HepG2 (cell line): ENCODE data around the gene BMF. TPM values are rescaled to one million over a fixed set of nuclear protein-coding genes. Genes with fewer than 3 reads are reported as not detected.

Source experiments
- BRCA1 ChIP-seq: sonication (generic); formaldehyde crosslinking; IDR thresholded peaks from 2 replicates; pipeline ENCODE4 v1.4.0; 2020; ENCODE audit warnings: missing genetic modification reagents
- GATAD1 ChIP-seq: IDR thresholded peaks from 2 replicates; pipeline ENCODE4 v1.6.1; 2016; ENCODE audit warnings: missing genetic modification reagents, missing compliant biosample characterization
- HDAC2 ChIP-seq: sonication (generic); formaldehyde crosslinking; IDR thresholded peaks from 2 replicates; pipeline ENCODE4 v1.4.0; 2020; ENCODE audit warnings: missing genetic modification reagents
- RBFOX2 ChIP-seq: fragments of 200-400 bp; formaldehyde crosslinking; IDR thresholded peaks from 2 replicates; pipeline ENCODE4 v1.6.1; 2017; ENCODE audit warnings: low read depth, mild to moderate bottlenecking, low read length
- SMAD1 ChIP-seq: sonication (generic); formaldehyde crosslinking; IDR thresholded peaks from 2 replicates; pipeline ENCODE4 v1.4.0; 2020; ENCODE audit warnings: missing genetic modification reagents, low read depth, mild to moderate bottlenecking, borderline replicate concordance
- SP4 ChIP-seq: sonication (generic); formaldehyde crosslinking; IDR thresholded peaks from 2 replicates; pipeline ENCODE4 v1.8.1; 2023; ENCODE audit warnings: mild to moderate bottlenecking, missing genetic modification reagents
- ZBTB7A ChIP-seq: sonication (generic); formaldehyde crosslinking; IDR thresholded peaks from 2 replicates; pipeline ENCODE4 v1.8.0; 2022; ENCODE audit warnings: mild to moderate bottlenecking, missing genetic modification reagents
- ZNF224 ChIP-seq: sonication (generic); formaldehyde crosslinking; IDR thresholded peaks from 2 replicates; pipeline ENCODE4 v1.5.0; 2020; ENCODE audit warnings: mild to moderate bottlenecking, missing genetic modification reagents
- ZNF230 ChIP-seq: sonication (generic); formaldehyde crosslinking; IDR thresholded peaks from 2 replicates; pipeline ENCODE4 v1.4.0; 2020; ENCODE audit warnings: mild to moderate bottlenecking, missing genetic modification reagents
- polyA plus RNA-seq, 8 experiments: library from polyadenylated mRNA; depleted of rRNA in 3 of 8; stranded (reverse) in 7 of 8; unstranded in 1 of 8; fragments of >200 nt; fragmentation: Illumina TruSeq in 4 of 8; extraction: Trizol in 4 of 8; gene quantifications; 2 replicates each; pipeline versions ENCODE4 v1.2.1 to v1.2.3, GENCODE V29; 2011 to 2016; ENCODE audit warnings: low read depth in 4 of 8, missing spikeins in 1 of 8, mixed read lengths in 1 of 8; ENCODE audit not compliant: insufficient read depth in 1 of 8
- total RNA-seq, 5 experiments: library from RNA; depleted of rRNA; stranded (reverse); fragments of >200 nt; fragmentation: Illumina TruSeq; extraction: Trizol; gene quantifications; 2 replicates each; pipeline ENCODE4 v1.2.3, GENCODE V29; 2016; ENCODE audit warnings: low read depth in 1 of 5
- TF ChIP-seq, protein P1 (sequence below): sonication (generic); formaldehyde crosslinking; IDR thresholded peaks from 2 replicates; pipeline ENCODE4 v1.4.0; 2020; ENCODE audit warnings: missing genetic modification reagents
- TF ChIP-seq, protein P2 (sequence below): IDR thresholded peaks from 2 replicates; pipeline ENCODE4 v1.6.1; 2018; ENCODE audit warnings: missing genetic modification reagents, mild to moderate bottlenecking, missing compliant biosample characterization
- TF ChIP-seq, protein P3 (sequence below): sonication (generic); formaldehyde crosslinking; IDR thresholded peaks from 2 replicates; pipeline ENCODE4 v1.8.1; 2022; ENCODE audit warnings: mild to moderate bottlenecking, missing genetic modification reagents
- TF ChIP-seq, protein P4 (sequence below): sonication (generic); formaldehyde crosslinking; IDR thresholded peaks from 2 replicates; pipeline ENCODE4 v1.8.1; 2023; ENCODE audit warnings: mild to moderate bottlenecking, moderate library complexity, missing genetic modification reagents
- TF ChIP-seq, protein P5 (sequence below): sonication (generic); formaldehyde crosslinking; IDR thresholded peaks from 2 replicates; pipeline ENCODE4 v1.5.0; 2020; ENCODE audit warnings: mild to moderate bottlenecking, missing genetic modification reagents, borderline replicate concordance

BMF gene
- total and polyA plus RNA-seq, 2 of the 13 experiments (the other 11 are each of a cell fraction or from before 2014, with no cell fraction given), result 8.7 to 15.9 TPM

DNA sequence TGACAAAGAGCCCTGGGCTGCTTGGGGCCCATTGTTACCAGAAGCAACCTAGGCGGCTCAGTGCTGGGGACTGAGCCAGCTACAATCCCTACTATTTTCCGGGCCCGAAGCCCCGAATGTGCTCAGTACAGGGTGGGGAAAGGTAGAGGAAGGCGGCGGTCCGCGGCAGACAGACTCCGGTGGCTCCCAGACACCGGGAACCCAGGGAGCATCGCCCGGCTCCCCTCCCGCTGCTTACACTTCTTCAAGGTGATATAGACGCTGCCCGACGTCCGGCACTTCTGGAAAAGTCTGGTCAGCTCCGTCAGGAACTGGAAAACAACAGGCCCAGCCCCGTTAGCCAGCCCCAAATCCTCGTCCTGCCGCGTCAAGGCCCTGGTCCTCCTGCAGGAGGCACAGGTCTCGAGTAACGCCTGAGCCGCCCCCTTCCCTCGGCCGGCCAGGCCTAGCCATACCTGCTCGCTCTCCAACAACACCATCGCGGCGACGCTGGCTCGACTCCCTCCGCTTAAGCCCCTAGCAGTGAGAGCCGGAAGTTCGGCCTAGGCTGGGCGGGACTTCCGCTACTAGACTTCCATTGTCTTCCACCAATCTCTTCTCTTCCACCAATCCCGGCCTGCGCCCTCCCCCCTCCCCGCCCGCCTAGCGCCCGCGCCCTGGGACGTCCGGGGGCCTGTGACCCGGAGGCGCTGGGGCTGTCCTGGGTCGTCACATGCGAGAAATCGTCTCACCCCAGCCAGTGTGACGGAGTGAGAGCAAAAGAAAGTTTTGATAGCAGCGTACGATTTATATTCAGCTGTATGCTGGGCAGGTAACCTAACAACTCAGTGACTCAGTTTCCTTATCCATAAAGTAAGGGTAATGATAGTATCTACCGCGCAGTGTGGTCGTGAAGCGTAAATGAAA is 69.8 kb downstream of the BMF start, which contains the start of gene SRP14 (continued):
- TF ChIP-seq, protein P1, sequence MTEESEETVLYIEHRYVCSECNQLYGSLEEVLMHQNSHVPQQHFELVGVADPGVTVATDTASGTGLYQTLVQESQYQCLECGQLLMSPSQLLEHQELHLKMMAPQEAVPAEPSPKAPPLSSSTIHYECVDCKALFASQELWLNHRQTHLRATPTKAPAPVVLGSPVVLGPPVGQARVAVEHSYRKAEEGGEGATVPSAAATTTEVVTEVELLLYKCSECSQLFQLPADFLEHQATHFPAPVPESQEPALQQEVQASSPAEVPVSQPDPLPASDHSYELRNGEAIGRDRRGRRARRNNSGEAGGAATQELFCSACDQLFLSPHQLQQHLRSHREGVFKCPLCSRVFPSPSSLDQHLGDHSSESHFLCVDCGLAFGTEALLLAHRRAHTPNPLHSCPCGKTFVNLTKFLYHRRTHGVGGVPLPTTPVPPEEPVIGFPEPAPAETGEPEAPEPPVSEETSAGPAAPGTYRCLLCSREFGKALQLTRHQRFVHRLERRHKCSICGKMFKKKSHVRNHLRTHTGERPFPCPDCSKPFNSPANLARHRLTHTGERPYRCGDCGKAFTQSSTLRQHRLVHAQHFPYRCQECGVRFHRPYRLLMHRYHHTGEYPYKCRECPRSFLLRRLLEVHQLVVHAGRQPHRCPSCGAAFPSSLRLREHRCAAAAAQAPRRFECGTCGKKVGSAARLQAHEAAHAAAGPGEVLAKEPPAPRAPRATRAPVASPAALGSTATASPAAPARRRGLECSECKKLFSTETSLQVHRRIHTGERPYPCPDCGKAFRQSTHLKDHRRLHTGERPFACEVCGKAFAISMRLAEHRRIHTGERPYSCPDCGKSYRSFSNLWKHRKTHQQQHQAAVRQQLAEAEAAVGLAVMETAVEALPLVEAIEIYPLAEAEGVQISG, result peak; percentile 70
- TF ChIP-seq GATAD1 (CRISPR knock-in tag) (peak; percentile 92), HDAC2 (CRISPR knock-in tag) (peak; percentile 37; the same call in 1 of the 2 replicates), SP4 (0 out of 2 replicates have a peak, but pooled peaks have one; percentile 14), ZNF224 (0 out of 2 replicates have a peak, but pooled peaks have one; percentile 46), ZNF230 (CRISPR knock-in tag) (0 out of 2 replicates have a peak, but pooled peaks have one; percentile 60), BRCA1 (CRISPR knock-in tag) (no peak), SMAD1 (CRISPR knock-in tag) (peak; percentile 62; the same call in 1 of the 2 replicates), RBFOX2 (peak; percentile 92), ZBTB7A (CRISPR knock-in tag) (peak; percentile 53; the same call in 1 of the 2 replicates)
- TF ChIP-seq, protein P2, sequence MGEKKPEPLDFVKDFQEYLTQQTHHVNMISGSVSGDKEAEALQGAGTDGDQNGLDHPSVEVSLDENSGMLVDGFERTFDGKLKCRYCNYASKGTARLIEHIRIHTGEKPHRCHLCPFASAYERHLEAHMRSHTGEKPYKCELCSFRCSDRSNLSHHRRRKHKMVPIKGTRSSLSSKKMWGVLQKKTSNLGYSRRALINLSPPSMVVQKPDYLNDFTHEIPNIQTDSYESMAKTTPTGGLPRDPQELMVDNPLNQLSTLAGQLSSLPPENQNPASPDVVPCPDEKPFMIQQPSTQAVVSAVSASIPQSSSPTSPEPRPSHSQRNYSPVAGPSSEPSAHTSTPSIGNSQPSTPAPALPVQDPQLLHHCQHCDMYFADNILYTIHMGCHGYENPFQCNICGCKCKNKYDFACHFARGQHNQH, result peak; percentile 43; the same call in 1 of the 2 replicates
- TF ChIP-seq, protein P3, sequence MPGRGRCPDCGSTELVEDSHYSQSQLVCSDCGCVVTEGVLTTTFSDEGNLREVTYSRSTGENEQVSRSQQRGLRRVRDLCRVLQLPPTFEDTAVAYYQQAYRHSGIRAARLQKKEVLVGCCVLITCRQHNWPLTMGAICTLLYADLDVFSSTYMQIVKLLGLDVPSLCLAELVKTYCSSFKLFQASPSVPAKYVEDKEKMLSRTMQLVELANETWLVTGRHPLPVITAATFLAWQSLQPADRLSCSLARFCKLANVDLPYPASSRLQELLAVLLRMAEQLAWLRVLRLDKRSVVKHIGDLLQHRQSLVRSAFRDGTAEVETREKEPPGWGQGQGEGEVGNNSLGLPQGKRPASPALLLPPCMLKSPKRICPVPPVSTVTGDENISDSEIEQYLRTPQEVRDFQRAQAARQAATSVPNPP (CRISPR knock-in tag), result peak; percentile 44; the same call in 1 of the 2 replicates
- TF ChIP-seq, protein P4, sequence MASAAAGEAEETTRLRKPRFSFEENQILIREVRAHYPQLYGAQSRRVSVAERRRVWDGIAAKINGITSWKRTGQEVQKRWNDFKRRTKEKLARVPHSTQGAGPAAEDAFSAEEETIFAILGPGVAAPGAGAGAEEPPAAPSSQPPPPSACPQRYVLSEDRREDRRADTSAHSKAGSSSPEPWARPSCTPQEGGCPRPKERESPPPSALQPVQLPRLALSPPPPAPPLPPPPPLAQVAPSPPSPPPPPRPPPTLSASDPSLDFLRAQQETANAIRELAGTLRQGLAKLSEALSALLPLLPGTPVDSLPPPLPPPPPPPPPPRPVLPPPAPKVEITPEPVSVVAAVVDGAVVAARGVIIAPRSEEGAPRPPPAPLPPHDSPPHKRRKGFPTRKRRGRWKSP (CRISPR knock-in tag), result peak; percentile 50; the same call in 1 of the 2 replicates
- TF ChIP-seq, protein P5, sequence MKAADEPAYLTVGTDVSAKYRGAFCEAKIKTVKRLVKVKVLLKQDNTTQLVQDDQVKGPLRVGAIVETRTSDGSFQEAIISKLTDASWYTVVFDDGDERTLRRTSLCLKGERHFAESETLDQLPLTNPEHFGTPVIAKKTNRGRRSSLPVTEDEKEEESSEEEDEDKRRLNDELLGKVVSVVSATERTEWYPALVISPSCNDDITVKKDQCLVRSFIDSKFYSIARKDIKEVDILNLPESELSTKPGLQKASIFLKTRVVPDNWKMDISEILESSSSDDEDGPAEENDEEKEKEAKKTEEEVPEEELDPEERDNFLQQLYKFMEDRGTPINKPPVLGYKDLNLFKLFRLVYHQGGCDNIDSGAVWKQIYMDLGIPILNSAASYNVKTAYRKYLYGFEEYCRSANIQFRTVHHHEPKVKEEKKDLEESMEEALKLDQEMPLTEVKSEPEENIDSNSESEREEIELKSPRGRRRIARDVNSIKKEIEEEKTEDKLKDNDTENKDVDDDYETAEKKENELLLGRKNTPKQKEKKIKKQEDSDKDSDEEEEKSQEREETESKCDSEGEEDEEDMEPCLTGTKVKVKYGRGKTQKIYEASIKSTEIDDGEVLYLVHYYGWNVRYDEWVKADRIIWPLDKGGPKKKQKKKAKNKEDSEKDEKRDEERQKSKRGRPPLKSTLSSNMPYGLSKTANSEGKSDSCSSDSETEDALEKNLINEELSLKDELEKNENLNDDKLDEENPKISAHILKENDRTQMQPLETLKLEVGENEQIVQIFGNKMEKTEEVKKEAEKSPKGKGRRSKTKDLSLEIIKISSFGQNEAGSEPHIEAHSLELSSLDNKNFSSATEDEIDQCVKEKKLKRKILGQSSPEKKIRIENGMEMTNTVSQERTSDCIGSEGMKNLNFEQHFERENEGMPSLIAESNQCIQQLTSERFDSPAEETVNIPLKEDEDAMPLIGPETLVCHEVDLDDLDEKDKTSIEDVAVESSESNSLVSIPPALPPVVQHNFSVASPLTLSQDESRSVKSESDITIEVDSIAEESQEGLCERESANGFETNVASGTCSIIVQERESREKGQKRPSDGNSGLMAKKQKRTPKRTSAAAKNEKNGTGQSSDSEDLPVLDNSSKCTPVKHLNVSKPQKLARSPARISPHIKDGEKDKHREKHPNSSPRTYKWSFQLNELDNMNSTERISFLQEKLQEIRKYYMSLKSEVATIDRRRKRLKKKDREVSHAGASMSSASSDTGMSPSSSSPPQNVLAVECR (CRISPR knock-in tag), result peak; percentile 79; the same call in 1 of the 2 replicates
